ENCODE results near the gene CHRD.

CHRD gene

DNA sequence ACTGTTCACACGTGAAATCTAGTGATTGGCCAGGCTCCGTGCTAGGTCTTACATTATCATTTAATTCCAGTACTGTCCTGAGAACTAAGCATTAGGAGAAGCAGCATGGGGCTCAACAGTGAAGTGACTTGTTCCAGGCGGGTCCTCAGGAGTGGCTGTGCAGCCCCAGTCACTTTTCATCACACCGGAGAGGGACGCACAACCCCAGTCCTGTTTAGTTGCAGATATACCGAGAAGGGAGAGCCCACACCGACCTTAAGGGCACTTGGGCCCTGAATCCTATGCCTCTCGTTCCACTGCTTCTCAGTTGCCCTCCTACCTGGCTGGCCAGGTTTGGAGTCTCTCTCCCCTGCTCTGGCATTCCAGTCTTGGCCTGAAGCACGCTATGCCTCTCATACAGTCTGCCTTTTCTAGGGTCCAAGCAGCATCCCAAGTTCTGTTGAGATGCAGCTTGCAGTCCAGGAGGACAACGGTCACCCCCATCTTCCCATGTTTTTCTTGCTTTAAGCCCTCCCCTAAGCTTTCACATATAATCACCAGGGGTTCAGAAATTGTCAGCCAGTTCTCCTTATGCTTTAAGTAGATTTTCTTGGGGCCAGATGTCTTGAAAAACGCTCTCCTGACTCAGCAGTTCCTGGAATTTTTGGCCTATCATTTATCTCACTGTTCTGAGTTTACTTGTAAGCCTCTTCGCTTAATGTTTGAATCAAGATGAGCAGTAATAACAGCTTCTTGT lies 32.4 kb upstream of the CHRD start:
- WGBS: 93% methylated on average over 10 of the region's 12 CpGs
- H3K14ac ChIP-seq (ENCODE audit: low read length in 2 of 2): no peak overlapping the region
- H3K79me1 ChIP-seq (replicated peaks; ENCODE audit: low read length, poor library complexity, severe bottlenecking): peaks cover 6% of the 10 kb centered on the region
- no peak overlapping the region for H2BK15ac ChIP-seq (ENCODE audit: low read depth, poor library complexity, severe bottlenecking)
- no peak overlapping the region for H2BK120ac ChIP-seq (ENCODE audit: low read depth, low read length)
- H2AFZ ChIP-seq (ENCODE audit: low read depth, low read length): no peak overlapping the region
- H3K23ac ChIP-seq (ENCODE audit: low read length in 2 of 2): no peak overlapping the region
- H2BK5ac ChIP-seq (ENCODE audit: low read depth, low read length, poor library complexity, severe bottlenecking): no peak overlapping the region
- H3K36me3 ChIP-seq (ENCODE audit: control insufficient read depth in 1 of 2, insufficient read depth in 2 of 2, low read depth in 1 of 2, low read length in 2 of 2): peaks cover 34 to 36% of the 10 kb centered on the region in 2 experiments
- H4K91ac ChIP-seq (ENCODE audit: low read length): no peak overlapping the region
- no peak for DNase-seq
- peak overlapping the region; percentile 3 for H3K27ac ChIP-seq (ENCODE audit: low read length, poor library complexity, severe bottlenecking)
- H4K8ac ChIP-seq (ENCODE audit: low read length): peak overlapping the region; percentile 8
- H3K9me3 ChIP-seq (ENCODE audit: control insufficient read depth, low read length): no peaks in the 10 kb centered on the region
- H2BK12ac ChIP-seq (ENCODE audit: low read length in 2 of 2): no peak overlapping the region
- no peaks in the 10 kb centered on the region for H3K27me3 ChIP-seq (ENCODE audit: control insufficient read depth in 1 of 2, insufficient read depth in 1 of 2, low read length in 2 of 2)
- H3K4ac ChIP-seq (ENCODE audit: low read depth in 1 of 2, low read length in 2 of 2): no peak overlapping the region
- no peak overlapping the region for H3K9ac ChIP-seq (ENCODE audit: low read length)
- H3K4me1 ChIP-seq (ENCODE audit: control insufficient read depth, insufficient read depth, low read depth, low read length): peaks cover 72% of the 10 kb centered on the region
- no peak overlapping the region for H3K4me3 ChIP-seq (ENCODE audit: insufficient read depth in 1 of 2, low read depth in 1 of 2, low read length in 2 of 2)
- no peak overlapping the region for H3K4me2 ChIP-seq (ENCODE audit: low read length, poor library complexity, severe bottlenecking)
- peak overlapping the region; percentile 3 for H2AK5ac ChIP-seq (ENCODE audit: low read length, severe bottlenecking)
- peak overlapping the region in 1 of 2 experiments; percentile 0 for H3K18ac ChIP-seq (ENCODE audit: low read depth in 1 of 2, low read length in 2 of 2)

DNA sequence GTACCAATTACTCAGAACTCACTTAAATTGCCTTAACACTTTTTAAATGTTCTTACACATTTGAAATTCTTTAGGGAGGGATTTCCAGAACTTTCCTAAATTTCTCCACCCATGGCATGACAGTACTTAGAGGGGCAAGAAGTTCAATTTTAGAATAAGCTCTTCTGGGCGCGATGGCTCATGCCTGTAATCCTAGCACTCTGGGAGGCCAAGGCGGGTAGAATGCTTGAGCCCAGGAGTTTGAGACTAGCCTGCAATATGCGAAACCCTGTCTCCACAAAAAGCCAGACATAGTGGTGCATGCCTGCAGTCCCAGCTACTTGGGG lies 31.8 kb upstream of the CHRD start:
- Histone ChIP-seq H2BK120ac (ENCODE audit: low read depth, low read length) (no peak overlapping the region), H3K9ac (ENCODE audit: low read length) (no peak overlapping the region), H2BK5ac (ENCODE audit: low read depth, low read length, poor library complexity, severe bottlenecking) (no peak overlapping the region), H3K9me3 (ENCODE audit: control insufficient read depth, low read length) (no peaks in the 10 kb centered on the region), H2AK5ac (ENCODE audit: low read length, severe bottlenecking) (no peak overlapping the region), H2BK15ac (ENCODE audit: low read depth, poor library complexity, severe bottlenecking) (no peak overlapping the region), H3K4me3 (ENCODE audit: insufficient read depth in 1 of 2, low read depth in 1 of 2, low read length in 2 of 2) (no peak overlapping the region), H3K4ac (ENCODE audit: low read depth in 1 of 2, low read length in 2 of 2) (no peak overlapping the region), H2BK12ac (ENCODE audit: low read length in 2 of 2) (no peak overlapping the region), H3K36me3 (ENCODE audit: control insufficient read depth in 1 of 2, insufficient read depth in 2 of 2, low read depth in 1 of 2, low read length in 2 of 2) (peaks cover 34 to 36% of the 10 kb centered on the region in 2 experiments), H3K23ac (ENCODE audit: low read length in 2 of 2) (no peak overlapping the region), H3K27ac (ENCODE audit: low read length, poor library complexity, severe bottlenecking) (peak overlapping the region; percentile 2), H4K91ac (ENCODE audit: low read length) (no peak overlapping the region), H2AFZ (ENCODE audit: low read depth, low read length) (no peak overlapping the region), H4K8ac (ENCODE audit: low read length) (no peak overlapping the region), H3K18ac (ENCODE audit: low read depth in 1 of 2, low read length in 2 of 2) (no peak overlapping the region), H3K4me1 (ENCODE audit: control insufficient read depth, insufficient read depth, low read depth, low read length) (peaks cover 67% of the 10 kb centered on the region), H3K79me1 (replicated peaks; ENCODE audit: low read length, poor library complexity, severe bottlenecking) (peaks cover 6% of the 10 kb centered on the region), H3K4me2 (ENCODE audit: low read length, poor library complexity, severe bottlenecking) (no peak overlapping the region), H3K14ac (ENCODE audit: low read length in 2 of 2) (no peak overlapping the region), H3K27me3 (ENCODE audit: control insufficient read depth in 1 of 2, insufficient read depth in 1 of 2, low read length in 2 of 2) (no peaks in the 10 kb centered on the region)
- DNase-seq: no peak
- 95% methylated on average over 4 of the region's 4 CpGs for WGBS

DNA sequence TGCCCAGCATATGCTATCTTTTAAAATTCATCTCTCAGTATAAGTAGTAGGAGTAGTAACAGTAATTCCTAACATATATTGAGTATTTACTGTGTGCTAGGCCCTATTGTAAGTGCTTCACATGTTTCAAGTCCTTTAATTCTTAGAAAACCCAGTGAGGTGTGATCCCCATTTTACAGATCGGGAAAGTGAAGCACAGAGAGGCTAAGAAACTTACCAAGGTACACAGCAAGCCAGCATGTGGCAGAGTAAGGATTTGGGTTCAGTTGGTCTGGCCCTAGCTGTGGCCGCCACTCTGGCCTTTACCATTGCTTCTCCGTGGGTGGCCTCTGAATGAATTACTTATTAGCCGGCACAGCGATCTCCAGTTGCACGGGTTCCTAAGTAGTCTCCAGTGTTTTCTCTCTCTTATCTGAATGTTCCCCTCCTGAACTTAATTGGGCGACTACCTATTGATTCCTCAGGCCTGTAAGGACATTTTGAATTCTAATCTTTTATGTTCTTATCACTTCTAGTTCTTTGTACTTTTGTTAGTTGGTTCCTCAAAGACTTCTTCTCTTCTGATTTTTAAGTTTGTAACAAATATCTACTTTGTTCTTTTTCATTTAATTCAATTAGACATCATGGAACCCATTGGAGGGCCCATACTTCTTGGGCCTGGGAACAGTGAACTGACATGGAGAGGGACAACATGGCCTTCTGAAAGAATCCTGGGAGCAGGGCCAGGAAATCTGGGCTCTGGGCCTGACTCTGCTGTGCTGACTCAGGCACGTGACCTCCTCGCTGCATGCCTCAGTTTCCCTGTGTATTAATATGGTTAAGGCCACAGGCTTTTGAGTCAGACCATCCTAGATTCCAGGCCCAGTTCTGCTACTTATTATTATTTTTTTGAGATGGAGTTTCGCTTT lies 30.0 kb upstream of the CHRD start:
- Histone ChIP-seq H3K4ac (ENCODE audit: low read depth in 1 of 2, low read length in 2 of 2) (no peak overlapping the region), H4K8ac (ENCODE audit: low read length) (no peak overlapping the region), H3K14ac (ENCODE audit: low read length in 2 of 2) (no peak overlapping the region), H3K4me1 (ENCODE audit: control insufficient read depth, insufficient read depth, low read depth, low read length) (peaks cover 52% of the 10 kb centered on the region), H3K18ac (ENCODE audit: low read depth in 1 of 2, low read length in 2 of 2) (no peak overlapping the region), H2BK5ac (ENCODE audit: low read depth, low read length, poor library complexity, severe bottlenecking) (no peak overlapping the region), H2BK120ac (ENCODE audit: low read depth, low read length) (no peak overlapping the region), H3K4me3 (ENCODE audit: insufficient read depth in 1 of 2, low read depth in 1 of 2, low read length in 2 of 2) (no peak overlapping the region), H2BK15ac (ENCODE audit: low read depth, poor library complexity, severe bottlenecking) (no peak overlapping the region), H3K79me1 (replicated peaks; ENCODE audit: low read length, poor library complexity, severe bottlenecking) (peaks cover 5% of the 10 kb centered on the region), H3K27me3 (ENCODE audit: control insufficient read depth in 1 of 2, insufficient read depth in 1 of 2, low read length in 2 of 2) (no peaks in the 10 kb centered on the region), H3K9ac (ENCODE audit: low read length) (no peak overlapping the region), H2AFZ (ENCODE audit: low read depth, low read length) (no peak overlapping the region), H3K4me2 (ENCODE audit: low read length, poor library complexity, severe bottlenecking) (no peak overlapping the region), H2BK12ac (ENCODE audit: low read length in 2 of 2) (no peak overlapping the region), H3K23ac (ENCODE audit: low read length in 2 of 2) (no peak overlapping the region), H3K36me3 (ENCODE audit: control insufficient read depth in 1 of 2, insufficient read depth in 2 of 2, low read depth in 1 of 2, low read length in 2 of 2) (peaks cover 22 to 44% of the 10 kb centered on the region in 2 experiments), H4K91ac (ENCODE audit: low read length) (no peak overlapping the region), H3K9me3 (ENCODE audit: control insufficient read depth, low read length) (no peaks in the 10 kb centered on the region), H2AK5ac (ENCODE audit: low read length, severe bottlenecking) (no peak overlapping the region), H3K27ac (ENCODE audit: low read length, poor library complexity, severe bottlenecking) (no peak overlapping the region)
- no peak for DNase-seq
- WGBS: 94% methylated on average over 9 of the region's 10 CpGs

DNA sequence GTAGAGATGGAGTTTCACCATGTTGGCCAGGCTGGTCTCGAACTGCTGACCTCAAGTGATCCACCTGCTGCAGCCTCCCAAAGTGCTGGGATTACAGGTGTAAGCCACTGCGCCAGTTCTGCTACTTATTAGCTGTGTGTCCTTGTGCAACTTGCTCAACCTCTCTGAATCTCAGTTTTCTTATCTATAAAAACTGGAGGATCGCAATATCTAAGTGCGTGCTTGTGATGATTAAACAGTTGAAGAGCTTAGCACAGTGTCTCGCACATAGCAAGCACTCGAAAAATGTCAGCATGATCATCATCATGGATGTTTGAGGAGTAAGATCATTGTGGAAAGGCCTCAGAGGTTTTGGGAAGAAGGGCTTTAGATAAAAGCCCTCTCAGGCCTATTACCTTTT lies 29.2 kb upstream of the CHRD start:
- H4K8ac ChIP-seq (ENCODE audit: low read length): no peak overlapping the region
- H4K91ac ChIP-seq (ENCODE audit: low read length): no peak overlapping the region
- 92% methylated on average over 6 of the region's 6 CpGs for WGBS
- H2AK5ac ChIP-seq (ENCODE audit: low read length, severe bottlenecking): no peak overlapping the region
- H3K23ac ChIP-seq (ENCODE audit: low read length in 2 of 2): no peak overlapping the region
- DNase-seq: no peak
- H3K36me3 ChIP-seq (ENCODE audit: control insufficient read depth in 1 of 2, insufficient read depth in 2 of 2, low read depth in 1 of 2, low read length in 2 of 2): peaks cover 27 to 49% of the 10 kb centered on the region in 2 experiments
- H2BK12ac ChIP-seq (ENCODE audit: low read length in 2 of 2): no peak overlapping the region
- H3K18ac ChIP-seq (ENCODE audit: low read depth in 1 of 2, low read length in 2 of 2): no peak overlapping the region
- H3K27ac ChIP-seq (ENCODE audit: low read length, poor library complexity, severe bottlenecking): no peak overlapping the region
- peaks cover 46% of the 10 kb centered on the region for H3K4me1 ChIP-seq (ENCODE audit: control insufficient read depth, insufficient read depth, low read depth, low read length)
- H3K14ac ChIP-seq (ENCODE audit: low read length in 2 of 2): no peak overlapping the region
- no peak overlapping the region for H2BK15ac ChIP-seq (ENCODE audit: low read depth, poor library complexity, severe bottlenecking)
- H3K4me2 ChIP-seq (ENCODE audit: low read length, poor library complexity, severe bottlenecking): no peak overlapping the region
- H3K79me1 ChIP-seq (replicated peaks; ENCODE audit: low read length, poor library complexity, severe bottlenecking): peaks cover 5% of the 10 kb centered on the region
- no peak overlapping the region for H3K4me3 ChIP-seq (ENCODE audit: insufficient read depth in 1 of 2, low read depth in 1 of 2, low read length in 2 of 2)
- H3K9me3 ChIP-seq (ENCODE audit: control insufficient read depth, low read length): no peaks in the 10 kb centered on the region
- no peaks in the 10 kb centered on the region for H3K27me3 ChIP-seq (ENCODE audit: control insufficient read depth in 1 of 2, insufficient read depth in 1 of 2, low read length in 2 of 2)
- no peak overlapping the region for H2BK5ac ChIP-seq (ENCODE audit: low read depth, low read length, poor library complexity, severe bottlenecking)
- no peak overlapping the region for H2BK120ac ChIP-seq (ENCODE audit: low read depth, low read length)
- no peak overlapping the region for H3K4ac ChIP-seq (ENCODE audit: low read depth in 1 of 2, low read length in 2 of 2)
- H2AFZ ChIP-seq (ENCODE audit: low read depth, low read length): no peak overlapping the region
- no peak overlapping the region for H3K9ac ChIP-seq (ENCODE audit: low read length)

Measured in mesenchymal stem cell (in vitro differentiated cells and primary cell).